ENCODE data around the gene PDE10A.

PDE10A gene

GRCh38 chr6:165678904-165679303 lies 15.9 kb upstream of the PDE10A start:
- in situ Hi-C loops (cut with MboI; ENCODE audit: low sequenced_read_pairs): no loop called here

- in situ Hi-C loops (cut with MboI; ENCODE audit: low sequenced_read_pairs): no loop called here
These were observed 15.4 kb upstream of the PDE10A start for GRCh38 chr6:165678429-165678828.

- in situ Hi-C loops (cut with MboI; ENCODE audit: low sequenced_read_pairs): no loop called here
These were observed 14.1 kb upstream of the PDE10A start for GRCh38 chr6:165677091-165677490.

- in situ Hi-C loops (cut with MboI; ENCODE audit: low sequenced_read_pairs): no loop called here
These were observed 13.5 kb upstream of the PDE10A start for GRCh38 chr6:165676435-165677068.

- in situ Hi-C loops (cut with MboI; ENCODE audit: low sequenced_read_pairs): no loop called here
These were observed 12.1 kb upstream of the PDE10A start for GRCh38 chr6:165675120-165675519.

GRCh38 chr6:165674155-165675029 lies 11.4 kb upstream of the PDE10A start:
- in situ Hi-C loops (cut with MboI; ENCODE audit: low sequenced_read_pairs): no loop called here

GRCh38 chr6:165671222-165671768 lies 8.3 kb upstream of the PDE10A start:
- in situ Hi-C loops (cut with MboI; ENCODE audit: low sequenced_read_pairs): no loop called here

GRCh38 chr6:165668951-165669350 lies 5.9 kb upstream of the PDE10A start:
- in situ Hi-C loops (cut with MboI; ENCODE audit: low sequenced_read_pairs): no loop called here

GRCh38 chr6:165665384-165665672 lies 2.3 kb upstream of the PDE10A start:
- in situ Hi-C loops (cut with MboI; ENCODE audit: low sequenced_read_pairs): no loop called here

- in situ Hi-C loops (cut with MboI; ENCODE audit: low sequenced_read_pairs): no loop called here
These were observed 1.7 kb upstream of the PDE10A start for GRCh38 chr6:165664559-165665383.

GRCh38 chr6:165663736-165664558 lies 906 bp upstream of the PDE10A start:
- in situ Hi-C loops (cut with MboI; ENCODE audit: low sequenced_read_pairs): no loop called here

GRCh38 chr6:165663377-165663735 lies 315 bp upstream of the PDE10A start:
- in situ Hi-C loops (cut with MboI; ENCODE audit: low sequenced_read_pairs): no loop called here

GRCh38 chr6:165662041-165662748 lies 846 bp downstream of the PDE10A start:
- in situ Hi-C loops (cut with MboI; ENCODE audit: low sequenced_read_pairs): no loop called here

- in situ Hi-C loops (cut with MboI; ENCODE audit: low sequenced_read_pairs): no loop called here
These were observed 1.4 kb downstream of the PDE10A start for GRCh38 chr6:165661664-165662025.

GRCh38 chr6:165660857-165661663 lies 2.0 kb downstream of the PDE10A start:
- in situ Hi-C loops (cut with MboI; ENCODE audit: low sequenced_read_pairs): no loop called here

- in situ Hi-C loops (cut with MboI; ENCODE audit: low sequenced_read_pairs): no loop called here
These were observed 2.8 kb downstream of the PDE10A start for GRCh38 chr6:165659945-165660856.

GRCh38 chr6:165658395-165659058 lies 4.5 kb downstream of the PDE10A start:
- in situ Hi-C loops (cut with MboI; ENCODE audit: low sequenced_read_pairs): no loop called here

- in situ Hi-C loops (cut with MboI; ENCODE audit: low sequenced_read_pairs): no loop called here
These were observed 5.7 kb downstream of the PDE10A start for GRCh38 chr6:165657325-165657680.
